Measurements from ENCODE around the gene MGAT5B. TPM values are rescaled to one million over a fixed set of nuclear protein-coding genes. Genes with fewer than 3 reads are reported as not detected.
A peak's percentile ranks its signal among the peaks of the same experiment; 100 is the strongest.

MGAT5B gene
- total and polyA plus RNA-seq, 9 of the 15 experiments (the other 6 are each of a cell fraction or from before 2014, with no cell fraction given) = 0.09 to 0.43 (median 0.18) TPM; not detected in 4

DNA sequence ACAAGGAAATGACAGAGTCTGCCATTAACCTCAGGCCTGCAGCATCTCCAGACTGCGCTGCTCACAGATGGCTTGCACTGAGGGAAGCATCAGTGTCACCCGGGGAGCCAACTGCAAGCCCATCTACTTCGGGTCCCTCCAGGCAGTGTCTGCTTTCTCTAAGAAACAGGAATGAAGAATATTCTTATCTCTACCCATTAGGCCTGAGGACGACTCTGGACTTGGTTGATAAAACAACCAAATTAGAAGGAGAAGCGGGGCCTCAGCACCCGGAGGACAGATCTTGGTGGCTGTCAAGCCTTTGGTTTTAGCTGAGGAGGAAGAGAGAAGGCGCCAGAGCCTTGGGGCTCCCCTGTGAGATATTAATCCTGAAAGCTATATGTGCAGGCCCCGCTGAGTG, 19.5 kb upstream of the MGAT5B start (continued):
- no peak for TF ChIP-seq MCM2 (IDR thresholded peaks at IDR 0.05; ENCODE audit: low read depth)
- TF ChIP-seq HDAC6 (IDR thresholded peaks at IDR 0.05; ENCODE audit: low read depth, low read length) = no peak
- no peak for TF ChIP-seq PHF8 (IDR thresholded peaks at IDR 0.05; ENCODE audit: borderline replicate concordance, low read length)
- TF ChIP-seq, protein P1, sequence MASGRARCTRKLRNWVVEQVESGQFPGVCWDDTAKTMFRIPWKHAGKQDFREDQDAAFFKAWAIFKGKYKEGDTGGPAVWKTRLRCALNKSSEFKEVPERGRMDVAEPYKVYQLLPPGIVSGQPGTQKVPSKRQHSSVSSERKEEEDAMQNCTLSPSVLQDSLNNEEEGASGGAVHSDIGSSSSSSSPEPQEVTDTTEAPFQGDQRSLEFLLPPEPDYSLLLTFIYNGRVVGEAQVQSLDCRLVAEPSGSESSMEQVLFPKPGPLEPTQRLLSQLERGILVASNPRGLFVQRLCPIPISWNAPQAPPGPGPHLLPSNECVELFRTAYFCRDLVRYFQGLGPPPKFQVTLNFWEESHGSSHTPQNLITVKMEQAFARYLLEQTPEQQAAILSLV (tag; IDR thresholded peaks at IDR 0.05) = no peak
- TF ChIP-seq HSF4 (CRISPR knock-in tag; IDR thresholded peaks at IDR 0.05; ENCODE audit: borderline replicate concordance) = no peak
- no peak for TF ChIP-seq POLR3A (IDR thresholded peaks at IDR 0.05; ENCODE audit: borderline replicate concordance, extremely low read depth, insufficient read depth, insufficient read length)
- TF ChIP-seq ERF (CRISPR knock-in tag; IDR thresholded peaks at IDR 0.05) = no peak
- TF ChIP-seq, protein P2, sequence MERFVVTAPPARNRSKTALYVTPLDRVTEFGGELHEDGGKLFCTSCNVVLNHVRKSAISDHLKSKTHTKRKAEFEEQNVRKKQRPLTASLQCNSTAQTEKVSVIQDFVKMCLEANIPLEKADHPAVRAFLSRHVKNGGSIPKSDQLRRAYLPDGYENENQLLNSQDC (CRISPR knock-in tag; IDR thresholded peaks at IDR 0.05) = no peak
- no peak for TF ChIP-seq SLC30A9 (CRISPR knock-in tag; IDR thresholded peaks at IDR 0.05)
- TF ChIP-seq HEY1 (CRISPR knock-in tag; IDR thresholded peaks at IDR 0.05; ENCODE audit: borderline replicate concordance) = no peak
- TF ChIP-seq BDP1 (IDR thresholded peaks at IDR 0.05; ENCODE audit: insufficient read depth, insufficient read length) = no peak
- TF ChIP-seq FIP1L1 (IDR thresholded peaks at IDR 0.05; ENCODE audit: low read depth, low read length, poor library complexity, severe bottlenecking) = no peak
- no peak for TF ChIP-seq NR2F6 (CRISPR knock-in tag; IDR thresholded peaks at IDR 0.05)
- TF ChIP-seq TOE1 (IDR thresholded peaks at IDR 0.05; ENCODE audit: borderline replicate concordance) = no peak
- TF ChIP-seq TOE1 (CRISPR knock-in tag; IDR thresholded peaks at IDR 0.05; ENCODE audit: borderline replicate concordance, low read depth) = no peak
- TF ChIP-seq ZFP36 (IDR thresholded peaks at IDR 0.05; ENCODE audit: low read depth, low read length, partially characterized antibody) = peak; percentile 6
- no peak for TF ChIP-seq KAT8 (IDR thresholded peaks at IDR 0.05; ENCODE audit: low read depth)
- no peak for TF ChIP-seq NR4A1 (CRISPR knock-in tag; IDR thresholded peaks at IDR 0.05)
- TF ChIP-seq NR4A1 (tag; IDR thresholded peaks at IDR 0.05) = no peak
- TF ChIP-seq KLF13 (tag; IDR thresholded peaks at IDR 0.05; ENCODE audit: borderline replicate concordance, low read depth) = no peak
- no peak for TF ChIP-seq ADNP (tag; IDR thresholded peaks at IDR 0.05)
- no peak for TF ChIP-seq ZBTB34 (CRISPR knock-in tag; IDR thresholded peaks at IDR 0.05)
- peak; percentile 84 for TF ChIP-seq TAL1 (IDR thresholded peaks at IDR 0.05)
- TF ChIP-seq ZNF408 (CRISPR knock-in tag; IDR thresholded peaks at IDR 0.05; ENCODE audit: low read depth) = no peak
- TF ChIP-seq TEAD4 (IDR thresholded peaks at IDR 0.05; ENCODE audit: low read length) = peak; percentile 78
- no peak for TF ChIP-seq TEAD4 (CRISPR knock-in tag; IDR thresholded peaks at IDR 0.05; ENCODE audit: borderline replicate concordance)
- no peak for TF ChIP-seq ZNF639 (CRISPR knock-in tag; conservative IDR thresholded peaks at IDR 0.05 in 1 of 2, IDR thresholded peaks at IDR 0.05 in 1 of 2)
